Activated T-cell treated with anti-CD3 and anti-CD28 coated beads for 24 hours (primary cell): ENCODE data around the gene SHISAL2A.

Source experiments
- DNase-seq: peaks from one replicate; pipeline ENCODE4 v3.0.0-alpha.2; 2020; ENCODE audit warnings: low read depth

The SHISAL2A gene

GRCh38 chr1:52659851-52660596 lies 27.1 kb downstream of the SHISAL2A start:
- DNase-seq = no peak

- DNase-seq = no peak
These were observed 27.8 kb downstream of the SHISAL2A start for GRCh38 chr1:52660807-52661206.

GRCh38 chr1:52662645-52663313 lies 29.8 kb downstream of the SHISAL2A start:
- DNase-seq = no peak

GRCh38 chr1:52663716-52664115 lies 30.7 kb downstream of the SHISAL2A start:
- no peak for DNase-seq

- DNase-seq = no peak
These were observed 32.3 kb downstream of the SHISAL2A start for GRCh38 chr1:52665006-52665941.

- no peak for DNase-seq
These were observed 34.3 kb downstream of the SHISAL2A start for GRCh38 chr1:52667290-52667689.

- DNase-seq = no peak
These were observed 35.0 kb downstream of the SHISAL2A start for GRCh38 chr1:52667984-52668383.

- DNase-seq = no peak
These were observed 35.7 kb downstream of the SHISAL2A start for GRCh38 chr1:52668711-52669110.

- no peak for DNase-seq
These were observed 36.7 kb downstream of the SHISAL2A start for GRCh38 chr1:52669696-52670095.

GRCh38 chr1:52670604-52671003 lies 37.6 kb downstream of the SHISAL2A start:
- no peak for DNase-seq

GRCh38 chr1:52672946-52673345 lies 40.0 kb downstream of the SHISAL2A start:
- no peak for DNase-seq

- DNase-seq = no peak
These were observed 40.5 kb downstream of the SHISAL2A start for GRCh38 chr1:52673513-52673912.

GRCh38 chr1:52674497-52675384 lies 41.8 kb downstream of the SHISAL2A start:
- DNase-seq = no peak

GRCh38 chr1:52676249-52676903 lies 43.4 kb downstream of the SHISAL2A start:
- DNase-seq = no peak

- DNase-seq = no peak
These were observed 44.3 kb downstream of the SHISAL2A start for GRCh38 chr1:52677076-52677806.

GRCh38 chr1:52679048-52679447 lies 46.1 kb downstream of the SHISAL2A start:
- no peak for DNase-seq

GRCh38 chr1:52679498-52679897 lies 46.5 kb downstream of the SHISAL2A start:
- DNase-seq = no peak

GRCh38 chr1:52680353-52680752 lies 47.4 kb downstream of the SHISAL2A start:
- DNase-seq = no peak

- DNase-seq = no peak
These were observed 48.2 kb downstream of the SHISAL2A start for GRCh38 chr1:52681136-52681535.

- no peak for DNase-seq
These were observed 50.5 kb downstream of the SHISAL2A start for GRCh38 chr1:52683367-52683940.
